ENCODE results near the gene ASAH2.
"Not testable (repeated sequence)": the region's sequence is repeated elsewhere in the genome, so short reads cannot be mapped to it uniquely, and the experiment has no call there.

ASAH2 gene

DNA sequence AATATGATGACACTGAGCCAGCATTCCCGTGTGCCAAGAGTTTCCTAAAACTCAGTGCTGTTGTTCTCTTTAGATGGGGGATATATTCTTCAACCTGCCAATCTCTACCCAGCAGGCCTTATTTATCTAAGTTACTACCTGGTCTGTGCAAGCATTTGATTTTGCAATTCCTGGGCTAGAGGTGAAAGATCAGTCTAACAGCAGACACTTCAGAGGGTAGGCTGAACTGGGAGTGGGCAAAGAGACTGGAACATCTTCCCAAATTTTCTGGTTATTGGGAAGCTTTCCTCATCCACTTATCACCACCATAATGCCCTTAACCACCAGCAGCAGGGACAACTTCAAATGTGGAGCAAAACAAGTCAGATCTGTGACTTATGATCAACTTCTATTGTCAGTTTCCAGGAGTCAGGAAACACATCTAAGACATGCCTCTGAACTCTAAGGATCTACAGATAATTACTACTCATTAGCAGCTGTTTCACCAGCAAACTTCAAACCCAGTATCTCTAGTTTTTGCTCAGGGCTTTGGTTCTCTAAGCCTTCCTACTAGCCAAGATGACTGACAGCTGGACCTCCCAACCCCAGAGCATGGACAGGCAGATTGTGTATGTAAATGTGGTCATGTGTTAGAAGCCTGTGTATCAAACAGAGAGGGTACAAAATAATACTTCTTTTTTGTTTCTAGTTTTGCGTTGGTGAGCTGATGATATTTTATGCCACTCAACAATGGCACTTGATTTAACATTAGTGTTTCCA is 1.0 kb downstream of the ASAH2 start:
- no peak for DNase-seq

DNA sequence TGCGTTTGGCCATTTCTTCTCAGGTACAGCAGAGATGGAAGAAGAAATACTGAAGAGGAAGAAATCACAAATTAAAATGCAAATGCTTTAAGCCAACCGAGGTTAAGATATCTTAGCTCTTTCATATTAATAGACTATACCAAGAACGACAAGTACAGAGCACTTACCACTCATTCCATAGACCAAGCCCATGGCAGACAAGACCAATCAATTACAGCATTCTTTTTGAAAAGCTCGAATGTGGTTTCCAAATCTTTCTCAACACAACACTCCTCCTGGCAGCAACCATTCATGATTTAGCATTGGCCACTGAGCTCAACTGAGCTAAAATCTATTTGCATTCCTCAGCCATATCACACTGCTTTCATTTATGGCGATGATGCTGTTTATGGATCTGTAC is 2.7 kb downstream of the ASAH2 start:
- DNase-seq, result no peak

DNA sequence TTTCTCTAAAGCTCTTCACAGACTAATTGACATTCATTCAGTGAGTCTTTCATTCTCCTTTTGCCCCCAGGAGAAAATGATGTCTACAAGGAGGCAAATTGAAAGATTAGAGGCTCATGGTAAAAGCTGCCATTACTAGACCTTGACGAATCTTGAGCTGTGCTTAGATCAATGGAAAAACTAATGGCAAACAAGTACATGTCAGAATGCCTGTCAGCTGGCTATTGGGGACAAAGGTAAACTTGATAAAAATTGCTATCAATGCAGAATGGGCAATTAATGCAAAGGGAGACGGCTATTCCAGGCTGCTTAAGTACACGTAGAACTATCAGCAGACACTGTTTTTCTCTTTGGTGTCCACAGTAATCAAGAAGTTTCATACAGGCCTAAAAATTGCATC is 3.3 kb downstream of the ASAH2 start:
- DNase-seq, result no peak

DNA sequence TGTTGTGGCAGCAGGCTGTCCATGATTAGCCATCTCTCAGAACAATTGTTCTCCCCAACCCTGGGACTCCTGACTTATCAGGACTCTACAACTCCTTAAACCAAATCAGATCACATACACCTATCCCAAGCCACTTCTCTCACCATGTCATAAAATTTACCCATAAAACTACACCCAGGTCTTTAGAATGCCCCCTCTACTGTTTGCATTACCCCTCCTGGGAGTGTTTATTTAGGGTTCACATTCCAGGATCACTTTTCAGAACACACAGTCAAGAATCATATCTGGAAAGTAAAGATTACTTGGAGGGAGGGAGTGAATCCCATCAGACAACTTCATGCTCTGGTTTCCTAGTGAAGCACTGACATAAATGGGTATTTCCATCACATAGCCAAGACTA is 7.1 kb downstream of the ASAH2 start:
- DNase-seq, result no peak

DNA sequence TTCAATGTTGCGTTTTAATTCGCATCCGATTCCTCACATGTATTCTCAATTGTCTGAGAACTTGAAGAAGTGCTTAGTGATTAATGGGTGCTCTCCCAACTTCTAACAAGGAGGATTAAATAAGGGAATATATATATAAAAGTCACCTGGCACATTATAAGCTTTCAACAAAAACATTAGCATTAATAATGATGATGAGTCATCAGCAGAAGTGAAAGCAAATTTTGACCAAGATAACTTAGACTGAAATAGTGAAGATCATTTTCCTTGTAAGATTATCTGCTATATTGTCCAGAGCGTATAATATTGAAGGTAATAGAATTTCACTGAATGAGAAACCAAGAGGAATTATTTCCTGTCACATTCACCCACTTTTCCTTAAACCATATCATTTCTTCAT is 8.5 kb downstream of the ASAH2 start:
- no peak for DNase-seq

DNA sequence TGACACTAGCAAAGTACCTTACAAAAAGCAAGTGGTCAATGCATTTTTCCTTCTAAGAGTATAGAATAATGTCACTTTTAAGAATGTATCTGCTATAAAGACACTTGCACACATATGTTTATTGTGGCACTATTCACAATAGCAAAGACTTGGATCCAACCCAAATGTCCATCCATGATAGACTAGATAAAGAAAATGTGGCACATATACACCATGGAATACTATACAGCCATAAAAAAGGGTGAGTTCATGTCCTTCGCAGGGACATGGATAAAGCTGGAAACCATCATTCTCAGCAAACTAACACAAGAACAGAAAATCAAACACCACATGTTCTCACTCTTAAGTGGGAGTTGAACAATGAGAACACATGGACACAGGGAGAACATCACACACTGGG is 9.8 kb downstream of the ASAH2 start:
- not testable (repeated sequence) for DNase-seq

DNA sequence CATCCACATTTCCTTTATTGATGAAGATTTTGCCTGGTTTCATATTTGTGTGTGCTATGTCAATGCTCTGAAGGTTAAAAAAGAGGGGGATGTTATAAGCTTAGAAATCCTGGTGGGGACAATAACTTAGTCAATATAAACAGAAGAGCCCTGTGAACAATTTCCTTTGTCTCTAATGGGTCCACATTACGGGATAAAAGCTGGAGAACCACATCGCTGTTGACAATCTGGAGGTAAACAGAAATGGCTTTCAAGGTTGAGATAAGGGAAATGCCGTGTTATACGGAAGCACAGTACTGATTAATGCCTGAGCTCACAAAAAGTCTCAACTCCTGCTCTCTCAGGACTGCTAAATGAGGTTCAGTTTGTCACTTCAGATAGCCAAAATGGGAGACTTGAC is 16.8 kb downstream of the ASAH2 start:
- DNase-seq, result no peak

DNA sequence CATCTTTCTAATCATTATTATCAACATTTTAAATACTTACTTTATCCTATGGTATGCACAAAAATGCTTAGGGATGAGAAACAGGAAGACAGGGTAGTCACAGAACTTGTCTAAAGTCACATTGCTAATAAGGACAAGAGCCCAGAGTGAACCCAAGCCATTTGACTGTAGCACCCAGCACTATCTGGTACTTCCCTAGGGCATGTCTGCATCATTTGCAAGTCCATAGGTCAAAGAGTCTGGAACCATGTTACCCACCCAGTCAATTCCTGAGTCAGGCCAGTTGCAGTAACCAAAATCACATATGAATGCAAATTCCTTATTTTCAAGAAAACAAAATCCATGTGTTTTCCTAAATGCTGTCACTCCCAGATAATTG is 19.1 kb downstream of the ASAH2 start:
- DNase-seq, result no peak

DNA sequence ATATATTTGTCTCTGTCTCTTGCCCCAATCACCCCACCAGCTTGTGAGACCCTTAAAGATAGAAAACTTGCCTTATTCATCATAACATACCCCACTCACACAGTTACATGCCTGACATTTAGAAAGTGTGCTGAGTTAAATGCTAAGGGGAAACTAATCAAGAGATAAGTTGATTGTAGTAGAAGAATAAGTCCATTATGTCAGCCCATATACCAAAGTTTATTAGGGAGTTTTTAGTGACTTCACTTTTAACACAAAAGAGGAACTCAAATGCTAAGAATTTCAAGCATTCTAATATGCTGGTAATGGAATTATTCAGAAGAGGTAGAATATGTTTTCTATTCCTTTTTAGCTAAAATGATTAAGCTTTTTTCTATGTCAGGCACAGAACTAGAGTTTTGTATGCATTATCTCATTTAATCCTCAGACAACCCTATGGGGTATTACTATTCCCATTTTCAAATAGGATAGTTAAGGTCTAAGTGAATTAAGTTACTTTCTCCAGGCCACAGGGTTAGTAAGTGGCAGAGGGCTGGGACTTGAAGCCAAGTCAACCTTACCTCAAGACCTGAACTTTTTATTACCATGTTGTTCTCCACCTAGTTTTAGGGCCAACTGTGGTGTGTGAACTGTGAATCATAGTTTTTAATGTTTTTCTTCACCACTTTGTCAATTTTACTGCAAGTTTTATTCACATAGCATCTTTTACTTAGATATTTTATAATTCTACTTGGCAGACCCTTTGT is 19.6 kb downstream of the ASAH2 start:
- DNase-seq, result no peak

DNA sequence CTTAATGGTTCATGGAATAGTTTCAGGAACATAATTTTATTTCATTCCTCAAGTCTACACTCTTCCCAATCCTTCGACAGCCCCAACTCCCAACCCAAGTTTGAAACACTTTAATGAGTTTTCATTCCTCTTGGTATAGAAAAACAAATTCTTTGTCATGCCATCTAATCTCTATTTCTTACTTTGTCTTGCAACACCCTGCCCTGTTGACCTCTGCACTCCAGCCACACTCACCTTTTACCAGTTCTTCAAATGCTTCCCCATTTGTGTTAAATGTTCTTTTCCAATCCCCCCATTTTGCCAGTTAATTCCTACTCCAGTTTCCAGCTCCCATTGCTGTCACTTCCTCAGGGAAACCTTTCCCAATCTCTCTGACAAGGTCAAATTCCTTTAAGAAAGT is 21.9 kb downstream of the ASAH2 start:
- no peak for DNase-seq

DNA sequence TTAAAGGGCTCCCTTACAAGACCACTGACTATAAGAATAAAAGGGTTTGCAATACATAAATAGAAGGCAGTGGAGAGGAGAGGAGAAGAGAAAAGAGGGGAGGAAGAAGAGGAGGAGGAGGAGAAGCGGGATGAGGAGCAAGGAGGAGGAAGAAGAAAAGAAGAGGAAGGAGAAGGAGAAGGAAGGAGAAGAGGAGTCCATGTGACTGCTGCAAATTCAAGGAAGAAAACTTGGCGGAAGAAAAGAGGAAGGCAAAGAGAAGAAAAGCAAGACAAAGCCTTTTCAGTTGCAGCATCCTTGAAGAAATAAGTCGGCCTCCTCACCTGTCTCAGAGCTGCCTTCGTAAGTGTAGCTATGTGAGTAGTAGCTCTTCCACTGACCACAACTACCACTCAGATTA is 22.6 kb downstream of the ASAH2 start:
- no peak for DNase-seq

DNA sequence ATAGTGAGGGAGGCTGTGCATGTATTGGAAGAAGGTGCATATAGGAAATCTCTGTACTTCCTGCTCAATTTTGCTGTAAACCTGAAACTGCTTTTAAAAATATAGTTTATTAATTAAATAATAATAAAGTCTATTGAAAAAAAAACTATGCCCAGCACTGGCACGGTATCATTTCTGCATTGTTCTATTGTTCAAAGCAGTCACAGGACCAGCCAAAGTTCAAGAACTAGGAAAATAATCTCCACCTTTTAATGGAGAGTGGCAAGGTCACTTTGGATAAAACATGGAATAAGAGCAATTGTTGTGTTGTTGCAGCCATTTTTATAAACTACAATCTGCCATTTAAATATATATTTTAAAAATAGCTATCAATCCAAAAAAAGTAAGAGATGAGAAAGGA is 24.7 kb downstream of the ASAH2 start:
- no peak for DNase-seq

DNA sequence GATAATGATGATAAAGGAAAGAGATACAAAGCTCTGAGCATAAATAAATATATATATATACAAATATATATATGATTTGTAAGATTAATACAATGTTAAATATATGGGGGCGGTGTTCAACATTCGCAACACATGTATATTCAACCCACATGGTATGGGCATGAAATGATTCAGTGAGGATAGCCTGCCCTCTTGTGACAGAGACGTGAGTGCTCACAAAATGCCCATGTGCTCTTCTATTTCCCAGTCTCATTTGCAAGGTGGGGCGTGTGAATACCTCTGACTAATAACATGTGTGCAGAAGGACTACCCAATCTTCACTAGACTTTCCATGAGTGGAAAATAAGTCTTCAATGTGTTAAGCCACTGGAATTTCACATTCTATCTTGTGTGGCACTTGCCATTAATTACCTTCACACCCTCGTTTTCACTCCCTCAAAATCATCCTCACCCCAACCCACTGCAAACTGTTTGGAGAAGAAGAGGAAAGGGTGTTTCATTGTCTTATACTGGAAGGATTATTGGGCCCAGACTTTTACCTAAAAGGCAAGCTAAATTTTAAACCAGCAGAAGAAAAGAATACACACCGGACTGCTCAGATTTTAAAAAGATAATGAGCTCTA is 26.9 kb downstream of the ASAH2 start:
- peak; percentile 1 for DNase-seq

DNA sequence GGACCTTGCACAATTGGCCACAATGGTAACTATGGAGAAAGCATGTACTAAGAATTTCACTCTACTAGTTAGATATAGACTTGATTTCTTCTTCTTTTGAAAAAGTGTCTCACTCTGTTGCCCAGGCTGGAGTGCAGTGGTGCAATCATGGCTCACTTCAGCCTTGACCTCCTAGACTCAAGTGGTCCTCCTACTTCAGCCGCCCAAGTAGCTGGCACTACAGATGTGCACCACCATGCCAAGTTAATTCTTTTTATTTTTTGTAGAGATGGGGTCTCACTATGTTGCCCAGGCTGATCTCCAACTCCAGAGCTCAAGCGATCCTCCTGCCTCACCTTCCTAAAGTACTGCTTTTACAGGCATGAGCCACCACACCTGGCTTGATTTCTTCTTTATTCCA is 29.1 kb downstream of the ASAH2 start:
- DNase-seq, result no peak

DNA sequence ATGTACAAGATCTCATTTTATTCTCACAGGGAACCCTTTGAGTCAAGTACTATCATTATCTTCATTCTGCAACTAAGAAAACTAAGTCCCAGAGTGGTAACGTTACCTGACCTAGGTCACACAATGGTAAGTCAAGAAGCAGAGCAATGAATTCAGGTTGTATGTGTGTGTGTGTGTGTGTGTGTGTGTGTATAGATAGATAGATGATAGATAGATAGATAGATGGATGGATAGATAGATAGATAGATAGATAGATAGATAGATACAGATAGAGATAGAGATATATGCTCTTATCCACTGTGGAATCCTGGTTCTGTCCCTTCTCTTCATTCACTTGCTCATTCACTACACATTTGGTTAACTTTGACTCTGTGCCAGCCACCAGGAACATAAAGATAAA is 29.8 kb downstream of the ASAH2 start:
- DNase-seq, result no peak

DNA sequence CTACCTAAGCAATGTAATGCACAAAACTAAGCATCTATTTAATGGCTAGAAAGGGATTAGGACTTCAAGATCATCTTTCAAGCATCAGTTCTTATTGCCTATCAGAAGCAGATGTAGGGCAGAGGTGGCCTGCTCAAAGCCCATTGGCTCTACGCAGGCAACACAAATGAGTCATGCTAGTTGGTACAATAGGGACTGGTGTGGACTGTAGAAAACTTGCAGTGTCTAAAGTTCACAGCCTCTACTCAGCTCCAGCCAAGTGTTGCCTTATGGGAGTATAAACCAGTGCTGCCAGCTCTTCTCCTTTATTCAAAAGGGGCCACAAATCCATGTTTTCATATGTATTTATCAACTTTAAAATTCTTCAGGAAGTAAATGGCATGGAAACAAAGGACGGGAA is 31.7 kb downstream of the ASAH2 start:
- DNase-seq, result no peak

DNA sequence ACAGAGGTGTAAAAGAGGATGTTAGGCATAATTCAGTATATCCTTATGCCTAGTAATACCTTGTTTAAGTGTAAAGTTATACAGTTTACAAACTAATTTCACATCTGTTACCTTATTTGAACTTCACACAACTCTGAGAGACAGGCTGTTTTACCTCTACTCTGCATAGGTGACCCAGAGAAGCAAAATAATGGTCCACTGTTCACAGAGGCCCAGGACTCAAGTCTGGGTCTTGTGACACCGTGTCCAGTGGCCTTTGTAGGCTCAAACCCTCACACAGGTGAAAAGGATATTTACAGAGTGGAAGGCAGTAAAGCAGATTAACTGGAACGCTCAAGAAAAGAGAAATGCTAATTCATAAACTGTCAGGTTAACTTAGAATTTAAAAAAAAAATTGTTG is 32.1 kb downstream of the ASAH2 start:
- DNase-seq, result no peak

DNA sequence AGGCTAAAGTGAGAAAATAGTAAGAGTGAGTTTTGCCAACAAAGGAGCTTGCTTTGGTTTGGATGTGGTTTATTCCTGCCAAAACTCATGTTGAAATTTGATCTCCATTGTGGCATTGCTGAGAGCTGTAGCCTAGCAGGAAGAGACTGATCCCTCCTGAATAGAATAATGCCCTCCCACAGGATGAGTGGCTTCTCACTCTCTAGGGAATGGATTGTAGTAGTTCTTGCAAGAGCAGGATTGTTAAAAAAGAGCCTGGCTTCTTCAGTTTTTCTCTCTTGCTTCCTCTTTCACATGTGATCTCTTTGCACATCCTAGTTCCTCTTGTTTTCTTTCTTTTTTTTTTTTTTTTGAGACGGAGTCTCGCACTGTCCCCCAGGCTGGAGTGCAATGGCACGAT is 34.4 kb downstream of the ASAH2 start:
- DNase-seq, result no peak

DNA sequence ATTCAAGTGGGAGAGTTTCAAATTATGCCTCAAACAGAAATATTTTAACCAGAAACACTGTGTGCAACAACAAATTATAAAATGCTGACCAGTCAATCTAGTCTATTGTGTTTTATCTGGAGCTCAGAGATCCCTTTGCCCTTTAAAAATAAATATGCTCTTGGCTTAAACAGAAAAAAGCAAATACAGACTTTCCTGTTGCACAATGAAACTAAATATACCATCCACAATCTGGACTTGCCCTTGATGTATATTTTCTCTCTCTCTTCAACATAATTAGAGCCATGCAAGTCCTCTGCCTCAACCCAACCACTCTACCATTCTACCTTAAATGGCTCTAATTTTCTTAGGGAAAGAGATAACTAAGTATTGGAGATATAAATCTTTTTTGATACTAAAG is 34.9 kb downstream of the ASAH2 start:
- no peak for DNase-seq

DNA sequence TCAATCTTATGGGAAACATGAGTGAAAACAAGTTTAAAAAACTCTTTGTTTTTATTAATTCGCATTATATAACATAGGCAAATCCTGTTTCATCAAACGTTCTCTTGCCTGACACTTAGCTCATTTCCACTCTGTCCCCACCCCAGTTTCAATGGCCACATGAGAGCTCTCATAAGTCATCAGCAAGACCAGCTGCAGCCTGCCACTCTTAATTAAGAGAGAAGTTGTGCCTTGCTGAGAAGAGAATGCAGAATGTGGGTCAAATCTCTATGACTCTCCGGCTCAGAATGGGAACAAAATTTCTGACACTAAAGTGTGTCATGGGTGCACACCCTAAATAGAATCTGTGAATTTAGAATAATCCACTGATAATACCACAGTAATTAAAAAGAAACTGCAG is 39.6 kb downstream of the ASAH2 start:
- no peak for DNase-seq

DNA sequence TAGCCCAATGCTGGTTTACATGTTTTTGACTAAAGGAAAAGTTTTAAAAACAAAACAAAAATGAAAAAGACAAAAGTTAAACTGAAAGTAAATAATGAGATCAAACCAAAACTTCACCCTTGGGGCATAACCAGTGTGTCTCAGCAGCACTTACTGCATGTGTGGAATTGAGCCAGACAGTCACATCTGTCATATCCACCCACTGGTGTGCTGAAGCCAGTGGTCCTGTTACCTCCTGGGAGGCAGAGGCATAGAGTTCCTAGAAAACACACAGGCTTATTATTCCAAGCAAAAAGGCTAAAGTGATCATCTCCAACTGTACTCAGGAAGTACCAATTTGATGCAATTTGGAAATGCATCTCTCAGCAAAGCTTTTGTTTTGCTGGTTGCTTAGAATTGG is 40.4 kb downstream of the ASAH2 start:
- DNase-seq, result no peak

Measured in central memory CD4-positive, alpha-beta T cell (primary cell).